ENCODE measurements around the gene IRGQ. TPM values are rescaled to one million over a fixed set of nuclear protein-coding genes. Genes with fewer than 3 reads are reported as not detected.
"Not testable (repeated sequence)": the region's sequence is repeated elsewhere in the genome, so short reads cannot be mapped to it uniquely, and the experiment has no call there.

Gene IRGQ
- total and polyA plus RNA-seq, 5 donors from 2014 or later, result 0.54 to 40.9 (median 1.5) TPM

- Histone ChIP-seq H3K27ac (ENCODE audit: insufficient read depth, low read length, poor library complexity, severe bottlenecking) (peak overlapping the region; percentile 98), H3K4me3 (ENCODE audit: low read depth, low read length) (peak overlapping the region; percentile 83), H3K36me3 (ENCODE audit: control insufficient read depth, insufficient read depth, low read length) (peaks cover 18% of the 10 kb centered on the region), H3K4me1 (ENCODE audit: control insufficient read depth, insufficient read depth, low read length, poor library complexity, severe bottlenecking) (peaks cover 43% of the 10 kb centered on the region), H3K27me3 (ENCODE audit: control insufficient read depth, insufficient read depth, low read length) (no peaks in the 10 kb centered on the region), H3K9me3 (ENCODE audit: control insufficient read depth in 2 of 2, low read length in 2 of 2) (no peaks in the 10 kb centered on the region)
- Mint-ChIP-seq H3K4me3 (peak overlapping the region; percentile 94 to 97 (median 96)), H3K36me3 (peaks cover 21% of the 10 kb centered on the region), H3K27me3 (peaks cover 6% of the 10 kb centered on the region), H3K9me3 (peaks cover 0 to 1% (median 0%) of the 10 kb centered on the region in 7 donors), H3K27ac (peak overlapping the region; percentile 80 to 100 (median 99)), H3K4me1 (peaks cover 7 to 67% (median 36%) of the 10 kb centered on the region in 4 donors)
- ATAC-seq (ENCODE audit: low read depth in 2 of 2) (peak; percentile 57 to 68), DNase-seq (peak; percentile 58 to 88 (median 79))
Measured at GRCh38 chr19:43594710-43595604, 977 bp downstream of the IRGQ start.

- H3K27me3 Mint-ChIP-seq, result peaks cover 6% of the 10 kb centered on the region
Measured at GRCh38 chr19:43594081-43594697, 1.7 kb downstream of the IRGQ start.

GRCh38 chr19:43592800-43593350 is 3.1 kb downstream of the IRGQ start:
- ATAC-seq (ENCODE audit: low read depth in 2 of 2) (no peak), DNase-seq (no peak)
- peaks cover 0 to 1% (median 0%) of the 10 kb centered on the region in 7 donors for H3K9me3 Mint-ChIP-seq
- H3K27ac Mint-ChIP-seq, result peak overlapping the region in 1 of 3 donors; percentile 21
- Histone ChIP-seq H3K9me3 (ENCODE audit: control insufficient read depth in 2 of 2, low read length in 2 of 2) (no peaks in the 10 kb centered on the region), H3K27me3 (ENCODE audit: control insufficient read depth, insufficient read depth, low read length) (no peaks in the 10 kb centered on the region), H3K4me1 (ENCODE audit: control insufficient read depth, insufficient read depth, low read length, poor library complexity, severe bottlenecking) (peaks cover 41% of the 10 kb centered on the region), H3K36me3 (ENCODE audit: control insufficient read depth, insufficient read depth, low read length) (peaks cover 8% of the 10 kb centered on the region), H3K27ac (ENCODE audit: insufficient read depth, low read length, poor library complexity, severe bottlenecking) (no peak overlapping the region), H3K4me3 (ENCODE audit: low read depth, low read length) (no peak overlapping the region)
- peaks cover 21% of the 10 kb centered on the region for H3K36me3 Mint-ChIP-seq
- H3K4me1 Mint-ChIP-seq, result peaks cover 6 to 56% (median 28%) of the 10 kb centered on the region in 4 donors
- peak overlapping the region in 1 of 4 donors; percentile 86 for H3K4me3 Mint-ChIP-seq
- peaks cover 6% of the 10 kb centered on the region for H3K27me3 Mint-ChIP-seq

More at GRCh38 chr19:43594081-43594697, 1.7 kb downstream of the IRGQ start:
- Mint-ChIP-seq H3K36me3 (peaks cover 23% of the 10 kb centered on the region), H3K4me3 (peak overlapping the region in 3 of 4 donors; percentile 80 to 97 (median 95)), H3K9me3 (peaks cover 0 to 1% (median 0%) of the 10 kb centered on the region in 7 donors), H3K4me1 (peaks cover 7 to 67% (median 37%) of the 10 kb centered on the region in 4 donors), H3K27ac (peak overlapping the region; percentile 56 to 99 (median 81))
- Histone ChIP-seq H3K9me3 (ENCODE audit: control insufficient read depth in 2 of 2, low read length in 2 of 2) (no peaks in the 10 kb centered on the region), H3K36me3 (ENCODE audit: control insufficient read depth, insufficient read depth, low read length) (peaks cover 12% of the 10 kb centered on the region), H3K4me3 (ENCODE audit: low read depth, low read length) (peak overlapping the region; percentile 37), H3K27me3 (ENCODE audit: control insufficient read depth, insufficient read depth, low read length) (no peaks in the 10 kb centered on the region), H3K27ac (ENCODE audit: insufficient read depth, low read length, poor library complexity, severe bottlenecking) (peak overlapping the region; percentile 98), H3K4me1 (ENCODE audit: control insufficient read depth, insufficient read depth, low read length, poor library complexity, severe bottlenecking) (peaks cover 43% of the 10 kb centered on the region)
- DNase-seq (no peak), ATAC-seq (ENCODE audit: low read depth in 2 of 2) (no peak)

- Histone ChIP-seq H3K36me3 (ENCODE audit: control insufficient read depth, insufficient read depth, low read length) (peaks cover 8% of the 10 kb centered on the region), H3K9me3 (ENCODE audit: control insufficient read depth in 2 of 2, low read length in 2 of 2) (no peaks in the 10 kb centered on the region), H3K27ac (ENCODE audit: insufficient read depth, low read length, poor library complexity, severe bottlenecking) (no peak overlapping the region), H3K4me3 (ENCODE audit: low read depth, low read length) (no peak overlapping the region), H3K4me1 (ENCODE audit: control insufficient read depth, insufficient read depth, low read length, poor library complexity, severe bottlenecking) (peaks cover 34% of the 10 kb centered on the region), H3K27me3 (ENCODE audit: control insufficient read depth, insufficient read depth, low read length) (no peaks in the 10 kb centered on the region)
- H3K27ac Mint-ChIP-seq, result no peak overlapping the region
- ATAC-seq (ENCODE audit: low read depth in 2 of 2), result no peak
- DNase-seq, result no peak
- peaks cover 17% of the 10 kb centered on the region for H3K36me3 Mint-ChIP-seq
- peaks cover 0 to 48% (median 21%) of the 10 kb centered on the region in 4 donors for H3K4me1 Mint-ChIP-seq
- H3K9me3 Mint-ChIP-seq, result peaks cover 0 to 1% (median 0%) of the 10 kb centered on the region in 7 donors
- no peak overlapping the region for H3K4me3 Mint-ChIP-seq
- peaks cover 6% of the 10 kb centered on the region for H3K27me3 Mint-ChIP-seq
Measured at GRCh38 chr19:43591904-43592772, 3.8 kb downstream of the IRGQ start.

GRCh38 chr19:43589678-43590077 is 6.3 kb downstream of the IRGQ start:
- H3K4me3 Mint-ChIP-seq, result no peak overlapping the region
- DNase-seq, result peak in 1 of 3 donors; percentile 34

GRCh38 chr19:43589277-43589676 is 6.7 kb downstream of the IRGQ start:
- no peak overlapping the region for H3K27ac ChIP-seq (ENCODE audit: insufficient read depth, low read length, poor library complexity, severe bottlenecking)
- Mint-ChIP-seq H3K4me1 (peaks cover 0 to 30% (median 13%) of the 10 kb centered on the region in 4 donors), H3K27me3 (no peaks in the 10 kb centered on the region), H3K36me3 (peaks cover 20% of the 10 kb centered on the region), H3K27ac (peak overlapping the region; percentile 20 to 84 (median 69)), H3K4me3 (no peak overlapping the region), H3K9me3 (peaks cover 0 to 1% (median 0%) of the 10 kb centered on the region in 7 donors)
- ATAC-seq (ENCODE audit: low read depth in 2 of 2) (no peak), DNase-seq (no peak)
- H3K4me1 ChIP-seq (ENCODE audit: control insufficient read depth, insufficient read depth, low read length, poor library complexity, severe bottlenecking), result peaks cover 8% of the 10 kb centered on the region
- no peaks in the 10 kb centered on the region for H3K27me3 ChIP-seq (ENCODE audit: control insufficient read depth, insufficient read depth, low read length)
- no peak overlapping the region for H3K4me3 ChIP-seq (ENCODE audit: low read depth, low read length)
- H3K36me3 ChIP-seq (ENCODE audit: control insufficient read depth, insufficient read depth, low read length), result peaks cover 8% of the 10 kb centered on the region
- no peaks in the 10 kb centered on the region for H3K9me3 ChIP-seq (ENCODE audit: control insufficient read depth in 2 of 2, low read length in 2 of 2)

More at GRCh38 chr19:43589678-43590077, 6.3 kb downstream of the IRGQ start:
- H3K9me3 ChIP-seq (ENCODE audit: control insufficient read depth in 2 of 2, low read length in 2 of 2), result no peaks in the 10 kb centered on the region
- Mint-ChIP-seq H3K9me3 (peaks cover 0 to 1% (median 0%) of the 10 kb centered on the region in 7 donors), H3K4me1 (peaks cover 0 to 29% (median 12%) of the 10 kb centered on the region in 4 donors), H3K27ac (peak overlapping the region; percentile 41 to 84 (median 69)), H3K27me3 (no peaks in the 10 kb centered on the region), H3K36me3 (peaks cover 20% of the 10 kb centered on the region)
- no peak overlapping the region for H3K27ac ChIP-seq (ENCODE audit: insufficient read depth, low read length, poor library complexity, severe bottlenecking)
- peaks cover 8% of the 10 kb centered on the region for H3K36me3 ChIP-seq (ENCODE audit: control insufficient read depth, insufficient read depth, low read length)
- H3K27me3 ChIP-seq (ENCODE audit: control insufficient read depth, insufficient read depth, low read length), result no peaks in the 10 kb centered on the region
- ATAC-seq (ENCODE audit: low read depth in 2 of 2), result no peak
- peaks cover 12% of the 10 kb centered on the region for H3K4me1 ChIP-seq (ENCODE audit: control insufficient read depth, insufficient read depth, low read length, poor library complexity, severe bottlenecking)
- no peak overlapping the region for H3K4me3 ChIP-seq (ENCODE audit: low read depth, low read length)

GRCh38 chr19:43587029-43587428 is 8.9 kb downstream of the IRGQ start:
- H3K36me3 Mint-ChIP-seq, result peaks cover 12% of the 10 kb centered on the region
- not testable (repeated sequence) for DNase-seq; H3K9me3 Mint-ChIP-seq; H3K36me3 ChIP-seq (ENCODE audit: control insufficient read depth, insufficient read depth, low read length); H3K4me1 ChIP-seq (ENCODE audit: control insufficient read depth, insufficient read depth, low read length, poor library complexity, severe bottlenecking); ATAC-seq (ENCODE audit: low read depth in 2 of 2); H3K27ac ChIP-seq (ENCODE audit: insufficient read depth, low read length, poor library complexity, severe bottlenecking); H3K9me3 ChIP-seq (ENCODE audit: control insufficient read depth in 2 of 2, low read length in 2 of 2); H3K27ac Mint-ChIP-seq; H3K27me3 ChIP-seq (ENCODE audit: control insufficient read depth, insufficient read depth, low read length); H3K4me3 Mint-ChIP-seq; H3K4me3 ChIP-seq (ENCODE audit: low read depth, low read length); H3K27me3 Mint-ChIP-seq
- peaks cover 0 to 21% (median 8%) of the 10 kb centered on the region in 4 donors for H3K4me1 Mint-ChIP-seq
